Stomach (tissue), 4 donors: ENCODE results near the gene LIPF.

Experiments used
- CTCF ChIP-seq, 7 experiments: fragments of 450-650 bp in 4 of 7; fragments of 200-600 bp in 3 of 7; sonication (generic) in 3 of 7; IDR thresholded peaks; one replicate each; pipeline ENCODE4 v1.5.1; 2016 to 2019; ENCODE audit warnings: antibody characterized with exemption in 7 of 7, control low read depth in 2 of 7, mild to moderate bottlenecking in 1 of 7
- POLR2A ChIP-seq, 4 donors: fragments of 450-650 bp; IDR thresholded peaks; one replicate each; pipeline ENCODE4 v1.6.1; 2016; ENCODE audit warnings: antibody characterized with exemption in 4 of 4, control low read depth in 2 of 4, mild to moderate bottlenecking in 1 of 4, moderate library complexity in 1 of 4

GRCh38 chr10:88687853-88688467, 23.7 kb downstream of the LIPF start:
- no peak for TF ChIP-seq POLR2A (IDR thresholded peaks at IDR 0.05)
- TF ChIP-seq CTCF (IDR thresholded peaks at IDR 0.05): peak in 5 of 7 experiments; percentile 15 to 72 (median 62)
